HG03095 (cell line): ENCODE measurements around the gene GLI3.
A peak's percentile ranks its signal among the peaks of the same experiment; 100 is the strongest.

Experiments used
- ATAC-seq: cut with Tn5 transposase; IDR thresholded peaks from one replicate; pipeline ENCODE4 v1.9.1; 2021; ENCODE audit warnings: moderate library complexity; ENCODE audit not compliant: unreplicated experiment

Gene GLI3

DNA sequence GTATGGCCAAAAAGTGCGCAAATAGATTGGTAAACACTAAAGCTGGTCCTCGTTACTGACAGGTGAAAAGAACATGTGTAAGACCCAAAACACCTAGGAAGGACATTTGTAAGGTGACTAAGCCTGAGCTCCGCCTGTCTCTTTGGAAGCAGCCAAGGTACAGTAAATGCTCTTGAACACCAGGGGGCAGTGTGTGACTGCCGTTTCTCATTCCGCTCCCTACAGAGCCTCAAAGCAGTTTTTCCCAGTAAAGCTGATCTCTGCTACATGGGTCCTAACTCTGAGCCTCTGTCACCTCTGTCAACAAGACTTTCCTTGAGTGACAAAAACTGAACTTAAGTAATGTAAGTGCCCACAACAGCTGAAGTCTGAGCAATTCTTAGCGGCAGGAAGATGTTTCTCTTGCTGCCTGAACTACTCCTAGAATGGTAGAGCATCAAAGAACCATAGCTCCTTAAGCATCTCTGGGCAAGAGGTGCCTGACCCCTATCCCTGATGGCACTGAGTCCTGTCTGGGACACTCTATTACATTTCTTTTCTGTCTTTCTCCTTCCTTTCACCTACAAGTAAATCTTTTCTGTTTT lies 296.2 kb downstream of the GLI3 start:
- ATAC-seq, result peak; percentile 75

DNA sequence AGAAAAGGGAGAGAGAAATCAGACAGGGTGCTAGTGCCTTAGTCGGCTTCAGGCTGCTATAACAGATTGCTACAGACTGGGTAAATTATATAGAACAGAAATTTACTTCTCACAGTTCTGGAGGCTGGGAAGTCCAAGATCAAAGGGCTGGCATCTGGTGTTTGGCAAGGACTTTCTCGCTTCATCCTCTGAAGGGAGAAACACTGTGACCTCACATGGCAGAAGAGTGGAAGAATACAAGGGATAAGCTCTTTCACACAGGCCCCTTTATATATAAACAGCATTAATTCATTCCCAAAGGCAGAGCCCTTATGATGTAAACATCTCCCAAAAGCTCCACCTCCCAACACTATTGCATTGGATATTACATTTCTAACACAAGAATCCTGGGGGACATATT lies 298.6 kb downstream of the GLI3 start:
- no peak for ATAC-seq

DNA sequence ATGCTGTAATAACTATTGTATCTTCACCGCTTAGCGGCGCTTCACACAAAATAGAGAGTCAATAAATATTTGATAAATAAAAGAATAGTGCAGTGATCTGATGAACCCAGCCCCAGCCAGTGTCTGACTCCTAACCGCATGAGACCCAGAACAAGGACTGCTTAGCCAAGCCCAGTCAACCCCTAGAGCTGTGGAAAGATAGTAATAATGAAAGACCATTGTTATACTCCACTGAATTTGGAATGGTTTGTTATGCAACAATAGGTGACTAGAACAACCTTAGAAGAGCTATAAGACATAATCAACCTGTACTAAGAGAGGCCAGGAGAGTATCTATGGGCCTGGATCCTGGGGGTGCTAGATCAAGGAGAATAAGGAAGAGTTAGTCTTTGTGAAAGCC lies 303.6 kb downstream of the GLI3 start:
- ATAC-seq, result no peak

DNA sequence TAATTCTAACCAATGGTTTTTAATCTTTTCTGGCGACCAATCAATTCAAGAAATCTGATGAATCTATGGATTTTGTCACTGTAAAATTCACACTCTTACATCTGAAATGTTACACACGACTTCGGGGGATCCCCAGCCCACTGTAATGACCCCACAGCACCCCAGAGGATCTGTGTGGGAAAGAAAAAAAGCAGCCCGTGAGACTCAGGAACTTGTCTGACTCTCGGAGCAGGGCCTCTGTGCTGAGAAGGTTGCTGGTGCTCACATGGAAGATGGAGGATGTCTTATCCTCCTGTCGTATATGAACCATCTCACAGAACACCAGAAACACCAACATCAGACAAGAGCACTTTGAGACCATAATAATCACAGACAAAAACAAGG lies 305.8 kb downstream of the GLI3 start:
- no peak for ATAC-seq

DNA sequence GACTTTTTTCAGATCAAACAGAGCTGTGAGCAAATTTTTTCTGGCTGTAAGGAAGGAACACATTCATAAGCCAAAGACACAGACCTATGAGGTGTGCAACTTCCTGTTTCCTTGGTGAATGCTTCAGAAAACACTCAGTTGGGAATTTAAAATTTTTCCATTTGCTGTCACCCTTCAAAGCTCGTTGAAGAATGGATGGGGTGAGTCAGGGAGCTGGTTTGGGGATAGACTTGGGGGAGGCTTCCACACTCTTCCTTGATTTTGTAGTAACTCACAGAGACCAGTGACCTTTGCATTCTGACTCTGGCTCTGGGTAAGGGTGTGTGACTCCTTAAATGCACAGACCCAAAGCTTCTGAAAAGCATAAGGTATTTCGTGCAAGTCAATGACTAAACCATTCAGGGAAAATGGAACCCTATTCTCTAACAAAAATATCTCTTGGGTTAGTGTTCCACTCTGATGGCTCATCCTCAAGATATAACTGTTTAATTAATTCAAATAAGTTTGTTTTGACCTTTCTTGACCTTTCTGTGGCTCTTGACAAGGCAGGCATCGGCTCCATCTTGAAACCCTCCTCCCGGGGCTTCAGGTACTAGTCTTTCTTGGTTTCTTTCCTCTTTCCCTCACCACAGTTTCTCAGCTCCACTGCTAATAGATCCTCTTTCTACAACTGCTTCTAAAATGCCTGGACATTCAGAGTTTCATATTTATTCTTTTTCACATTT lies 306.3 kb downstream of the GLI3 start:
- ATAC-seq, result no peak

DNA sequence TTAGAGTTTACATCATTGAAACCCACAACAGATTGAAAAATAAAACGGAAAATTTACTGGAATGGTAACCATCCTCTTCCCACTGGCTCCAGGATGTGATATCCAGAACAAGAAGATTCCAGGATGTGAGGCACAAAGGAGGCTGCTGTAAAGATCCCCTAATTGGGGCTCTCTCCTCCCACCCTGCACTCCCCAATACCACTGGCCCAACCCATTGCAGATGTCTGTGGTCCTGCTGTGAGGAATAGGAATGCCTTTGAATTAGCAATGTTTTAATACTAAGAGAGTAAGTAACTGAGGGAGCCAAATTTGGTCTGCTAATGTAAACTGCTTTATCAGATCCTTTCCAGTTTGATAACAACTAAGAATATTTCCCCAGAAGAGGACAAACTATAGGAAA lies 308.2 kb downstream of the GLI3 start:
- no peak for ATAC-seq

DNA sequence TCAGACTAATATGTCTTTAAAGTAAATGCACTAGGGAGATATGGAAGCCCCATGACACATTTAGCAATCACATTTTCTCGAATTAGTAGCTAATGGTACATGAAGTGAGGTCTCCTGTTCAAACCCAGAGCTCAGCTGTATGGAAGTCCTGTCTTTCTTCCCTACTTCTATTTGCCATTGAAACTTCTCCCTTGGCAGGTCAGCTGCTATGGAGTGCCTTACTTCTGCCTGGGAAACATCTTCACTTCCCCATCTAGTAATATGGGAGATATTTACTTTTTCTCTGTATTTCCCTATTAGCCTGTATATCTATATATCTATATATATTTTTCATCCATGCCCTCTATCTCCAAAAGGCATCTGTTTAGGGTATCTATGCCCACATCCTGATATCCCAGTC lies 308.8 kb downstream of the GLI3 start:
- ATAC-seq, result no peak

DNA sequence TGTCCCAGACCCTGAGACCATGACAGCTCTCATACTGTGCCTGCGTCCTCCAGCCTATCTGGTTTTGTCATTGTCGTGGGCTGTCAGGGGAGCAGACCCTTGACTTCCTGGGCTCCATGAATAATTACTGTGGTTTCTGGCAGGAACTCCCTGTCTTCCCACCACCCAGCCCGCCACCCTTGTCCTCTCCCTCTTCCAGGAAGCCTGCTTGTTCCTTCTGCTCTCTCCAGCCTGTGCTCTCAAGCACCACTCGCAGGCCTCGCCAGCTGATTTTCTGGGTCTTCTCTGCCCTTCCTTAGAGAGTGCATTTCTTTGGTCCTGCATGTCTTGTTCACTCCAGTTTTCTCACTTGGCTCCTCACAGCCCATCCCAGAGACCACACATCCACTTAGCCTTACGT lies 309.6 kb downstream of the GLI3 start:
- no peak for ATAC-seq

DNA sequence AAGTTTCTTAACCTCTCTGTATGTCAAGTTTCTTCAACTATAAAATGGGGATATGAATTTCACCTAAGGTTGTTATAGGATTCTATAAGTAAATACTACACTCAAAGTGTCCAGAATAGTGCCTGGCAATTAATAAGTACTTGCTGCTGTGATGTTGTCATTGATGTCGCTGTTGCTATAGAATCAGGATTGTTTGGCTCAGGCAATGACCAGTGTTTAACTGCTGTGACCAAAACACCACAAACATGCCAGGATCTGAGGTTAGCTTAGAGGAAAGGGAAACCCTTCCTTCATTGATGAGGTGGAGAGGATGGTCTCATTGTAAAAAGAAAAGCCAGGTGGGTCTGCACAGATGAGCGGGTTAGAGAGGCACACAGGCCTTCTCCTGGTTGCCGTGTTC lies 311.1 kb downstream of the GLI3 start:
- no peak for ATAC-seq

DNA sequence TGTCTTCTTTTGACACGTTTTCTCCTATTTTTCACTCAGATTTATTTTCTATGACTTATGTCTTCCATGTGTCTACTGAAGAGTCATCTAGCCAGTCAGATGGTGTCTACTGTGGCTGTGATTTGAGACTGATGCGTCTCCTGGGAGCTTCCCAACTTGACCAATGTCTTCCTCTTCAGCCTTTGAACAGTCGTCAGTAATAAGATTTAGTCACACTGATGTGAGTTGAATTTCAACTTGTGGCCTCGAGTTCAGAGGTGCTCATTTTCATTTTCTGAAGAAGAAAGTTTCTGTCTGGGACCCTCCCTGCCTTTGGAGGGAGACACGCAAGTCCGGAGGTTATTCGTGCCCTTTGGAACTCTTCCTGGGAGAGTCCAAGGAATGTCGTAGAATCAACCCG lies 312.2 kb downstream of the GLI3 start:
- no peak for ATAC-seq

DNA sequence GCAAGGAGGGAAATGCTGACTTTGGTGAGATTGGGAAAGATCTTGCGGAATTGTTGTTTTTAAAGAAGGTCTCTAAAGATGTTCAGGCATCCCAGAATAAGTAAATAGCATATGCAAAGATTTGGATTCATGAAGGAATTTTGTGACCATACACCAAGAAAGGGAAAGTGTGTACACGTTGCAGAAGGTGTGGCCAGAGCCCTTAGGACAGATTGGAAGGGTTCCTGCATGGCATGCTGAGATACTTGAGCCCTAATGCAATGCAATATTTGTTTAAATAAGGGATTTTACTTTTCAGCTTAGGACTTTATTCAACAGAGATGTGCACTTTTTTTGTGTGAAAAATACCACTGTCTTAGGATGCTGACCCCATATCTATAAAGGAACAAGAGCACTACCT lies 314.6 kb downstream of the GLI3 start:
- ATAC-seq, result no peak

DNA sequence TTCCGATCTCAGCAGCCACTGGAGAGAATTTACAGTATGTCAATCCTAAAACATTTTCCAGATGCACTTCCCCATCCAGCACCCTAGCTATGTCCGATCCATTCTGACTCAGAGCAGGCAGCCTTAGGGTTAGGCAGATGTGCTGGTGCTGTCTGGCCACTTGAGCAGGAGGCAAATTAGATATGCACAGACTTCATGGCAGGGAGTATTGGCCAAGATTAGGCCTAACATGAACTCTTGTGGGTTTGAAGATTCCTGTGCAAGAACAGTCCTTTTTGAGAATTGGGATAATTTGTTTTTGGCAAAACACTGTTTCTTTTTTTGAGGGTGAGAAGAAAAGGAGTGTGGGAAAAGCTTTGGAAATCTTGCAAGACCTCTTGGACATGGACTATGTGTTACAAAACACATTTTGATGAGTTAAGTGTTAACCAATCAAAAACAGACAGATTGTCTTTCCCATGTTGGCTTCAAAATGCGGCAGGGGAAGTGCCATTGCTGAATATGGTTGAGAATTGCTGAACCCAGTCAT lies 315.5 kb downstream of the GLI3 start:
- ATAC-seq, result no peak

DNA sequence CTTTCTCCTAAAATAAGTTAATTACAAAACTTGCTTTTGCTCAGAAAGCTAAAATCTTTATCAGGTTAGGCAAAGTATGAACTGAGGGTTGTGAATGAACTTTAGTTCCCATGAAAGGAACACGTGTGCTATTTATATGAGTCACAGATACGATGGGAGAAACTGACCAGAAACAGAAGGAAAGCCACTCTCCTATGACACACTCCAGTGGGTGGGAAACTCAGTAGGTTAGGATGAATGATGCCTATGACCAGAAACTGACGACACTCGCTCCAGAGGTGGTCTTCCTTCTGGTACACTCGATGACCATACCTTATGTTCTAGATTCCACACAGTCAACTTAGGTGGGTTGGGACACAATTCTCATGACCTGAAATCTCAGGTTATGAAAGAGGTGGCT lies 318.4 kb downstream of the GLI3 start:
- ATAC-seq, result no peak

DNA sequence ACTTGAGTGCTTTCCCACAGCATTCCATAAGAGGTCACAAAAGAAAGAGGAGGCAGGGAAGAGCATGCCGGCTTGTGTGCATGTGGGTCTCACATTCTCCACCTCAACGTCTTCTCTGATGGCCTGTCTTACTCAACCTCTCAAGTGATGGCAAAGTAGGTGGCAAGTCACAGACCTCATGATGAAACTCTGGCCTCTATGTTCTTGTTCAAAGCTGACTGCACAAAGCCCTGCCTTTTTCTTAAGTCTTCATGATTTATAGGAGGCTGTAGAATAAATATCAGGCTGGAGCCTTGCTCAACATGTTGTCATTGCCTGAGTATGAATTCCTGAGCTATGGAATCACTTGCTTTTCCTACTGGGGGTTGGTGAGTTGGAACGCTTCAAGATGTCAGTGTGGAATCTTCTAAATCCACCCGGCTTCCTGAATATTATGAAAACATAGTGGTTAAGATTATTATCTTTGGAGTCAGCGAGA lies 320.5 kb downstream of the GLI3 start:
- ATAC-seq, result no peak

DNA sequence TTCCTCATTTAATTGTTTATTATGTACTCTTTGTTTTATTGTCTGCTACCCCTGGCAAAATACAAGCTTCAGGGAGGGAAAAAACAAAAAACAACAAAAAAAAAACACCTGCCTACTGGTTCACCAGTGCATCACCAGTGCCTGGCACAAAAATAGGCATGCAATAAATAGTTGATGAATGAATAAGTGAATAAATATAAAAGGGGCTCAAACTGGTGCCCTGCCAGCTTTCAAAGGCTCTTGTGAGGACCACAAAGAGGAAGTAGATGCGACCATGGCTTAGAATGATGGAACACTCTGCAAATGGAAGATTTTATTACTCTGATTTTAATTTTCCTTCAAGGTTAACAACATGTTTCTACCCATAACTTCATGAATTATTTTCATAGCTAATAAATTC lies 321.1 kb downstream of the GLI3 start:
- no peak for ATAC-seq

DNA sequence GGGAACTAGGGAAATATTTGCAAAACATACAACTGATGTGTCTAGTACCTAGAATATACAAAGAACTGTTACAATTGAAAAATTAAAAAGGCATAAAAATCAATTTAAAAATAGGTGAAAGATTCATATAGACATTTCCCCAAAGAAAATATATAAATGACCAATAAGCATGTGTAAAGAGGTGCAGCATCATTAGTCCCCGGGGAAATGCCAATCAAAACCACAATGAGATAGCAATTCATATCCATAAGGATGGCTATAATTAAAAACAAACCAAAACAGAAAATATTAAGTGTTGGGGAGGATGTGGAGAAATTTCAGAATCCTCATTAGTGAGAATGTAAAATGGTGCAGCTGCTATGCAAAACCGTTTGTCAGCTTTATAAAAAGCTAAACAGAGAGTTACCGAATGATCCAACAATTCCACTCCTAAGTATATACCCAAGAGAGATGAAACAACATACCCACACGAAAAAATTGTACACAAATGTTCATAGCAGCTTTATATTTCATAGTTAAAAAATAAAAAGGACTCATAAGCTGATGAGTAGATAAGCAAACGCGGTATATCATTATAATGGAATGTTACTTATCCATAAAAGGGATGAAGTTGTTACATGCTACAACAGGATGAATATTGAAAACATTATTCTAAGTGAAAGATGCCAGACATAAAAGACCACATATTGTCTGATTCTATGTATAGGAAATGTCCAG lies 324.0 kb downstream of the GLI3 start:
- no peak for ATAC-seq

DNA sequence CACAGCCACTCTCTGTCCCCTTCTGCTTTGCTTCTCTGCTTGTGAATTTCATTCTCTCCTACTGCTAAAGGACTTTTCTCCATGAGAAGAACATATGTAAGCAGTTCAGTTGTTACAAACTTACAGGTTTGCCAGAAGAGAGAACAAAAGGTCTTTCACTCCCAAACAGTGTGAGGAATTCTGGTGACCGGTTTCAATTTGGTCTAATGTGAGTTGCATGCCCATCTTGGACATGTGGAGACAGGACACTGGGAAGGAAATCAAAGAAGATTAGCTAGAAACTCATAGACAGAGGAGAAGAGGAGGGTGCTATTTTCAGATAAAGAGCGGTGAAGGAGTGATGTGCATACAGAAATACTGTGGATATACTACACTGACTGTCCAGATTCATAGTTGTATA lies 324.6 kb downstream of the GLI3 start:
- no peak for ATAC-seq

DNA sequence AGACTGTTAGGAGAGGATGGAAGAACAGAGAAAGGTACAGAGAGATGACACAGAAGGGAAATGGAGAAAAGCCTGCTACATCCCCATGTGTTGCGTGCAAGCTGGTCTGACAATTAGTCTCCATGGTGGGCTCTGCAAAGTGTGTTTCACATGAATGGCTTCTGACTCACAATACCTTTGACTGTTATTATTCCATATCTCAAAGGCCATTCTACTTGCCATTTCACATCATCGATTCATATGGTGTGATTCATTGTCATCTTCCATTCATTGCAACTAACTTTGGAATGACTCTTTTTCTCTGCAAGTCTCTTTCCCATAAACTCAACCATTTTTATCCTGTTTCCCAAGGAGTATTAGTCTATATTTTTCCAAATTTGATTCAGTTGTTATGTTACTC lies 325.2 kb downstream of the GLI3 start:
- ATAC-seq, result no peak
